Neural crest cell (in vitro differentiated cells): ENCODE data around the gene FBXL4. TPM values are rescaled to one million over a fixed set of nuclear protein-coding genes. Genes with fewer than 3 reads are reported as not detected.

ENCODE experiments used
- DNase-seq: peaks from one replicate; pipeline ENCODE4 v3.0.0; 2021; ENCODE audit warnings: low read depth, mixed read lengths, low spot score
- H3K27ac Mint-ChIP-seq: one replicate; pipeline ENCODE4 v1.8.0; 2021; ENCODE audit warnings: mild to moderate bottlenecking, mixed read lengths; ENCODE audit not compliant: unreplicated experiment
- H3K27me3 Mint-ChIP-seq: 2 replicates; pipeline ENCODE4 v1.8.0; 2021; ENCODE audit warnings: low read depth, mild to moderate bottlenecking, mixed read lengths
- H3K36me3 Mint-ChIP-seq: 2 replicates; pipeline ENCODE4 v1.8.0; 2021; ENCODE audit warnings: low read depth, mild to moderate bottlenecking, mixed read lengths
- H3K4me1 Mint-ChIP-seq: 2 replicates; pipeline ENCODE4 v1.8.0; 2021; ENCODE audit warnings: mixed read lengths
- H3K4me3 Mint-ChIP-seq: one replicate; pipeline ENCODE4 v1.8.0; 2021; ENCODE audit warnings: mild to moderate bottlenecking, mixed read lengths
- H3K9me3 Mint-ChIP-seq: 2 replicates; pipeline ENCODE4 v1.8.0; 2021; ENCODE audit warnings: mixed read lengths
- total RNA-seq: library from RNA; stranded (reverse); gene quantifications from 2 replicates; pipeline ENCODE4 v1.2.1, GENCODE V29; 2021
- TF ChIP-seq, protein P1 (sequence below): fragments of 200-600 bp; sonication (generic); conservative IDR thresholded peaks from 2 replicates; pipeline ENCODE4 v1.5.0; 2021; ENCODE audit warnings: antibody characterized with exemption, mild to moderate bottlenecking

FBXL4 gene
- total RNA-seq, 1 donor from 2014 or later, result 10.2 TPM

DNA sequence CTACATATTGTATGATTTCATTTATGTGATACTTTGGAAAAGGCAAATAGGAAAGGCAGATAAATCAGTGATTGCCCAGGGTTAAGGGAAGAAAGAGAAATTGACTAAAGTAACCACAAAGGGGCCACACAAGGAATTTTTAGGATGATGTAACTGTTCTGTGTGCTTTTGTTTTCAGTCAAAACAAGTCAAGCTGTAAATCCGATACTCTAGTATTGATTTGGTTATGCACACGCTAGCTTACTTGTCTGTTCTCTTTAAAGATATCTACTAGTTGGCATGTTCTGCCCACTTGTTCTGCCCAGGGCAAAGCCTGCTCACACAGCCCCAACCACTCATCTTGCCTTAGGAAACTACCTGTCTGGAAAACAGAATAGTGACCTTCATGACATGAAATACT lies 6.4 kb downstream of the FBXL4 start:
- Mint-ChIP-seq H3K27ac (no peak overlapping the region), H3K4me3 (no peak overlapping the region), H3K4me1 (peaks cover 9% of the 10 kb centered on the region), H3K36me3 (peaks cover 39% of the 10 kb centered on the region), H3K27me3 (no peaks in the 10 kb centered on the region), H3K9me3 (peaks cover 33% of the 10 kb centered on the region)
- TF ChIP-seq, protein P1, sequence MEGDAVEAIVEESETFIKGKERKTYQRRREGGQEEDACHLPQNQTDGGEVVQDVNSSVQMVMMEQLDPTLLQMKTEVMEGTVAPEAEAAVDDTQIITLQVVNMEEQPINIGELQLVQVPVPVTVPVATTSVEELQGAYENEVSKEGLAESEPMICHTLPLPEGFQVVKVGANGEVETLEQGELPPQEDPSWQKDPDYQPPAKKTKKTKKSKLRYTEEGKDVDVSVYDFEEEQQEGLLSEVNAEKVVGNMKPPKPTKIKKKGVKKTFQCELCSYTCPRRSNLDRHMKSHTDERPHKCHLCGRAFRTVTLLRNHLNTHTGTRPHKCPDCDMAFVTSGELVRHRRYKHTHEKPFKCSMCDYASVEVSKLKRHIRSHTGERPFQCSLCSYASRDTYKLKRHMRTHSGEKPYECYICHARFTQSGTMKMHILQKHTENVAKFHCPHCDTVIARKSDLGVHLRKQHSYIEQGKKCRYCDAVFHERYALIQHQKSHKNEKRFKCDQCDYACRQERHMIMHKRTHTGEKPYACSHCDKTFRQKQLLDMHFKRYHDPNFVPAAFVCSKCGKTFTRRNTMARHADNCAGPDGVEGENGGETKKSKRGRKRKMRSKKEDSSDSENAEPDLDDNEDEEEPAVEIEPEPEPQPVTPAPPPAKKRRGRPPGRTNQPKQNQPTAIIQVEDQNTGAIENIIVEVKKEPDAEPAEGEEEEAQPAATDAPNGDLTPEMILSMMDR, result no peak
- DNase-seq, result no peak

DNA sequence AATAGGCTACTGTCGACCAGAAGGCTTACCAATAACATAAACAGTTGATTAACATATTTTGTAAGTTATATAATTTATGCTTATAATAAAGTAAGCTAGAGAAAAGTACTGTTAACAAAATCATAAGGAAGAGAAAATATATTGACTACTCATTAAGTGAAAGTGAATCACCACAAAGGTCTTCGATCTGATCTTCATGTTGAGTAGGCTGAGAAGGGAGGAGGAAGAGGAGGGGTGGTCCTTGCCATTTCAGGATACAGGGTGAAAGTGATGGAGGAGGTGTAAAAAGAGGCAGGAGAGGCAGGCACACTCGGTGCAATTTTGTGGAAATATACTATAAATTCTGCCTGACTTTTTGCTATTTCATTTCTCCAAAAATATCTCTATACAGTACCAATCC lies 10.4 kb downstream of the FBXL4 start:
- Mint-ChIP-seq H3K4me3 (no peak overlapping the region), H3K4me1 (peaks cover 10% of the 10 kb centered on the region), H3K27ac (no peak overlapping the region), H3K9me3 (peaks cover 24% of the 10 kb centered on the region), H3K36me3 (peaks cover 38% of the 10 kb centered on the region), H3K27me3 (no peaks in the 10 kb centered on the region)
- TF ChIP-seq, protein P1, result no peak
- no peak for DNase-seq

DNA sequence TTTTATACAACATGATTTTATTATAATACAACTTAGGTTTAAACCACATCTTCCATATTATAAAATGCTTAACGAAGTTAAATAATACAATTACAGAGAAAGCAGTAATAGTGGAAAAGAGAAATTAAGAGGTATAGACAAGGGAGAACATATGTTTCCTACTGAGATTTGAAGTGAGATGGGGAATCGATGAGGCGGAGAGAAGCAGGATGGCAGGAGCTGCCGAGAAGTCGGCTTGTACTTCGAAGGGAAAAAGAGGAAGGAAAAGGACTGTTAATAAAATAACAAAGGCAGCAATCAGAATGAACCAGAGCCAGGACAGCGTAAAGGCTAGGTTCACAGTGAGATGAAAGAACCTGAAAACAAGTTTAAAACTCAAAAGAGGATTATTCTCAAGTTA lies 15.4 kb downstream of the FBXL4 start:
- Mint-ChIP-seq H3K4me1 (peaks cover 20% of the 10 kb centered on the region), H3K27me3 (no peaks in the 10 kb centered on the region), H3K36me3 (peaks cover 20% of the 10 kb centered on the region), H3K4me3 (no peak overlapping the region), H3K9me3 (peaks cover 3% of the 10 kb centered on the region), H3K27ac (peak overlapping the region; percentile 69)
- DNase-seq, result no peak
- TF ChIP-seq, protein P1, result no peak

DNA sequence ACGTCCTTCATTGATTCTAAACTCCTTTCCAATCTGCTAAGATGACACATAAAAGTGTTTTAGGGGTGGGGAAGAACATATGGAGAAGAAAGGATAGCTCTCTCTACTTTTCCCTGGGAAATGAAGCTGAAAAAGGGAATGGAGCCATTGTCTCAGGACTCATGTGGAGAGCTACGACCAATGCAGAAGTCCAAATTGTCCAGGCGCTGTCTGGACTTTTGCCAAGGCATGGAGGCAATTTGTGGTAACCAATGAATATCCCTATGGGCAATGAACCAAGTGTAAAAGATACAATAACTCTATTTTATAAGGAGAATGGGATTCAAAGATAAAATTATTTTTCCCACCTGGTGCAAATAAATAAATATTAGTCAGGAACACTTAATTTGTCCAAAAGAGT lies 16.1 kb downstream of the FBXL4 start:
- peaks cover 21% of the 10 kb centered on the region for H3K36me3 Mint-ChIP-seq
- TF ChIP-seq, protein P1, result no peak
- H3K4me1 Mint-ChIP-seq, result peaks cover 20% of the 10 kb centered on the region
- no peak overlapping the region for H3K4me3 Mint-ChIP-seq
- H3K27me3 Mint-ChIP-seq, result no peaks in the 10 kb centered on the region
- no peak for DNase-seq
- H3K9me3 Mint-ChIP-seq, result peaks cover 3% of the 10 kb centered on the region
- no peak overlapping the region for H3K27ac Mint-ChIP-seq

DNA sequence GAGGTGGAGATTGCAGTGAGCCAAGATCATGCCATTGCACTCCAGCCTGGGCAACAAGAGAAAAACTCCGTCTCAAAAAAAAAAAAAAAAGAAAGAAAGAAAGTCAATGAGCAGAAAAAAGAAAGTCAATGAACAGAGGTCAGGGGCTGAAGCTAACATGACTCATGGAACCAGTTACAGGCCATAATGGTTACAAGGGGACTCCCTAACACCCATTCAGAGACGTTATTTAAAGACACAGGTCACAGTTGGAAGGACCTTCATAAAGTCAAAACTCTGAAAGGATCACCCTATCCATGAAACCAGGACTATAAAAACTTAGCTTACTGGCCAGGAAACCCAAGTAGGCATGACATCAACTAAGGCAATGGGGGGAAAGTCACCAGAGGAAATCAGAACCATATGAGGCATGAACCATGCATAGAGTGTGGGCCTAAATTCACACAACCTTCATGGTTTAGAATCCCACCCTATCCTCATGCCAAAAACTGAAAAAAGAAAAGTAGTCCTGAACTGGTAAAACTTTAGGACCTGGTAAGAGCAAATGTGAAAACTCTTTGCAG lies 18.2 kb downstream of the FBXL4 start:
- Mint-ChIP-seq H3K27ac (no peak overlapping the region), H3K36me3 (peaks cover 19% of the 10 kb centered on the region)

More for the DNA sequence above, 18.2 kb downstream of the FBXL4 start:
- TF ChIP-seq, protein P1, result no peak
- Mint-ChIP-seq H3K4me1 (peaks cover 20% of the 10 kb centered on the region), H3K27me3 (no peaks in the 10 kb centered on the region), H3K4me3 (no peak overlapping the region), H3K9me3 (peaks cover 3% of the 10 kb centered on the region)
- DNase-seq, result no peak
